HepG2 (cell line): ENCODE data around the gene RPL11. TPM values are rescaled to one million over a fixed set of nuclear protein-coding genes. Genes with fewer than 3 reads are reported as not detected.

Source experiments
- ARNT ChIP-seq: fragments of 450-650 bp; IDR thresholded peaks from 2 replicates; pipeline ENCODE4 v1.6.1; 2017
- CREM ChIP-seq, 2 experiments: sonication (generic) in 1 of 2; formaldehyde crosslinking in 1 of 2; IDR thresholded peaks; 2 replicates each; pipeline versions ENCODE4 v1.4.0 to v1.6.1; 2016 to 2020; ENCODE audit warnings: antibody characterized with exemption in 1 of 2, mild to moderate bottlenecking in 1 of 2, missing genetic modification reagents in 1 of 2
- NFE2 ChIP-seq: sonication (generic); formaldehyde crosslinking; IDR thresholded peaks from 2 replicates; pipeline ENCODE4 v1.4.0; 2020; ENCODE audit warnings: missing genetic modification reagents
- NR3C1 ChIP-seq: sonication (generic); formaldehyde crosslinking; IDR thresholded peaks from 2 replicates; pipeline ENCODE4 v1.4.0; 2020; ENCODE audit warnings: missing genetic modification reagents
- RXRB ChIP-seq: IDR thresholded peaks from 2 replicates; pipeline ENCODE4 v1.6.1; 2016; ENCODE audit warnings: borderline replicate concordance, missing genetic modification reagents, missing compliant biosample characterization
- SAP130 ChIP-seq: IDR thresholded peaks from 2 replicates; pipeline ENCODE4 v1.6.1; 2016; ENCODE audit warnings: low read depth
- ZBTB1 ChIP-seq: sonication (generic); formaldehyde crosslinking; IDR thresholded peaks from 2 replicates; pipeline ENCODE4 v1.4.0; 2020; ENCODE audit warnings: missing genetic modification reagents, borderline replicate concordance
- ZNF350 ChIP-seq: sonication (generic); formaldehyde crosslinking; IDR thresholded peaks from 2 replicates; pipeline ENCODE4 v1.4.0; 2020; ENCODE audit warnings: mild to moderate bottlenecking, low read depth, missing genetic modification reagents, borderline replicate concordance
- ZNF432 ChIP-seq: sonication (generic); formaldehyde crosslinking; IDR thresholded peaks from 2 replicates; pipeline ENCODE4 v1.5.0; 2020; ENCODE audit warnings: missing genetic modification reagents, mild to moderate bottlenecking, borderline replicate concordance
- ZNF446 ChIP-seq: sonication (generic); formaldehyde crosslinking; IDR thresholded peaks from 2 replicates; pipeline ENCODE4 v1.5.0; 2020; ENCODE audit warnings: mild to moderate bottlenecking, missing genetic modification reagents
- ZNF558 ChIP-seq: sonication (generic); formaldehyde crosslinking; IDR thresholded peaks from 2 replicates; pipeline ENCODE4 v1.9.0; 2022; ENCODE audit warnings: mild to moderate bottlenecking, missing genetic modification reagents, borderline replicate concordance
- ZNF678 ChIP-seq: sonication (generic); formaldehyde crosslinking; IDR thresholded peaks from 2 replicates; pipeline ENCODE4 v1.4.0; 2020; ENCODE audit warnings: mild to moderate bottlenecking, missing genetic modification reagents
- ZNF691 ChIP-seq: sonication (generic); formaldehyde crosslinking; IDR thresholded peaks from 2 replicates; pipeline ENCODE4 v1.4.0; 2020; ENCODE audit warnings: missing genetic modification reagents, low read depth, mild to moderate bottlenecking, borderline replicate concordance
- ZNF83 ChIP-seq: sonication (generic); formaldehyde crosslinking; IDR thresholded peaks from 2 replicates; pipeline ENCODE4 v1.4.0; 2020; ENCODE audit warnings: missing genetic modification reagents, mild to moderate bottlenecking, borderline replicate concordance
- ZSCAN22 ChIP-seq: sonication (generic); formaldehyde crosslinking; IDR thresholded peaks from 2 replicates; pipeline ENCODE4 v1.4.0; 2020; ENCODE audit warnings: mild to moderate bottlenecking, missing genetic modification reagents
- polyA plus RNA-seq, 8 experiments: library from polyadenylated mRNA; depleted of rRNA in 3 of 8; stranded (reverse) in 7 of 8; unstranded in 1 of 8; fragments of >200 nt; fragmentation: Illumina TruSeq in 4 of 8; extraction: Trizol in 4 of 8; gene quantifications; 2 replicates each; pipeline versions ENCODE4 v1.2.1 to v1.2.3, GENCODE V29; 2011 to 2016; ENCODE audit warnings: low read depth in 4 of 8, missing spikeins in 1 of 8, mixed read lengths in 1 of 8; ENCODE audit not compliant: insufficient read depth in 1 of 8
- total RNA-seq, 5 experiments: library from RNA; depleted of rRNA; stranded (reverse); fragments of >200 nt; fragmentation: Illumina TruSeq; extraction: Trizol; gene quantifications; 2 replicates each; pipeline ENCODE4 v1.2.3, GENCODE V29; 2016; ENCODE audit warnings: low read depth in 1 of 5
- TF ChIP-seq, protein P1 (sequence below): IDR thresholded peaks from 2 replicates; pipeline ENCODE4 v1.6.1; 2012; ENCODE audit warnings: low read depth, low read length, improper control_type of control experiment
- TF ChIP-seq, protein P2 (sequence below): sonication (generic); formaldehyde crosslinking; IDR thresholded peaks from 2 replicates; pipeline ENCODE4 v1.4.0; 2020; ENCODE audit warnings: missing genetic modification reagents
- TF ChIP-seq, protein P3 (sequence below): sonication (generic); formaldehyde crosslinking; IDR thresholded peaks from 2 replicates; pipeline ENCODE4 v1.4.0; 2020; ENCODE audit warnings: missing genetic modification reagents, mild to moderate bottlenecking, borderline replicate concordance
- TF ChIP-seq, protein P4 (sequence below): sonication (generic); formaldehyde crosslinking; IDR thresholded peaks from 2 replicates; pipeline ENCODE4 v1.5.1; 2020; ENCODE audit warnings: missing genetic modification reagents, mild to moderate bottlenecking, borderline replicate concordance

Gene RPL11
- total and polyA plus RNA-seq, 2 of the 13 experiments (the other 11 are each of a cell fraction or from before 2014, with no cell fraction given) = 1,682 to 2,010 TPM

DNA sequence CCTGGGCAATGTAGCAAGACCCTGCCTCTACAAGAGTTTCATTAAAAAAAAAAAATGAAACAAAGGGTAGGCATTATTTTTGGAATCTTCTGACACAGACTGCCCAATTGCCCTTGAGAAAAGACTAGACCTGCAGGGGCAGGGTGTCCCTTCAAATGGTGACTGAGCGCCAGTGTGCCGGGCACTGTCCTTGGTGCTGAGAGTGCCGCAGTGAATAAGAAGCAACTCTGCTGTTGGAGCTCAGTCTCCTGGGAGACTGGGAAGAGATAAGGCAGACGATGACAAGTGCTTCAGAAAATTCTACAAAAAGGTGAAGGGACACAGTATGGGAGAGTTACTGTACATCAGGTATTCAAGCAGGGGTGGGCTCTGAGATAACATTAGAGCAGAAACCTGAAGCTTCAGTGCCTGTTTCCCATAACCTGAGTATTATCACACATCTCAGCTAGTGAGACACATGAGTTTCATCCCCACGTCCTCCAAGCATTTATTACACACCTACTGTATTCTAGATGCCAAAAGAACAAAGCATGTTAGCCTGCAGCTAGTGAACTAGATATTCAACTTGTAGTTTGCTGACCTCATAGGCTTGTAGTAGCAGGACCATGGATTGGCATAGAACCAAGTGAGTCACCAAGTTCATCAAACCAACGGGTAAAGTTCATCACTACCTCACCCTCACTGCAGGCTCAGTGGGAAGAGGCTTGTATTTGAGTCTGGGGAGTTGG, 18.4 kb upstream of the RPL11 start (continued):
- TF ChIP-seq ZNF558 (CRISPR knock-in tag) (no peak; the same call in 1 of the 2 replicates), ZNF350 (CRISPR knock-in tag) (no peak), ZBTB1 (CRISPR knock-in tag) (no peak), ZNF678 (no peak), CREM (IDR thresholded peaks at IDR 0.05) (no peak), CREM (CRISPR knock-in tag; IDR thresholded peaks at IDR 0.05) (no peak), RXRB (peak; percentile 55; the same call in 1 of the 2 replicates), SAP130 (CRISPR knock-in tag) (peak; percentile 70), ZNF446 (CRISPR knock-in tag) (no peak; the same call in 1 of the 2 replicates), NR3C1 (CRISPR knock-in tag) (no peak), ZNF691 (CRISPR knock-in tag) (no peak), ARNT (no peak), NFE2 (CRISPR knock-in tag) (no peak), ZSCAN22 (CRISPR knock-in tag) (no peak), ZNF83 (CRISPR knock-in tag) (no peak), ZNF432 (CRISPR knock-in tag) (no peak)
- TF ChIP-seq, protein P1, sequence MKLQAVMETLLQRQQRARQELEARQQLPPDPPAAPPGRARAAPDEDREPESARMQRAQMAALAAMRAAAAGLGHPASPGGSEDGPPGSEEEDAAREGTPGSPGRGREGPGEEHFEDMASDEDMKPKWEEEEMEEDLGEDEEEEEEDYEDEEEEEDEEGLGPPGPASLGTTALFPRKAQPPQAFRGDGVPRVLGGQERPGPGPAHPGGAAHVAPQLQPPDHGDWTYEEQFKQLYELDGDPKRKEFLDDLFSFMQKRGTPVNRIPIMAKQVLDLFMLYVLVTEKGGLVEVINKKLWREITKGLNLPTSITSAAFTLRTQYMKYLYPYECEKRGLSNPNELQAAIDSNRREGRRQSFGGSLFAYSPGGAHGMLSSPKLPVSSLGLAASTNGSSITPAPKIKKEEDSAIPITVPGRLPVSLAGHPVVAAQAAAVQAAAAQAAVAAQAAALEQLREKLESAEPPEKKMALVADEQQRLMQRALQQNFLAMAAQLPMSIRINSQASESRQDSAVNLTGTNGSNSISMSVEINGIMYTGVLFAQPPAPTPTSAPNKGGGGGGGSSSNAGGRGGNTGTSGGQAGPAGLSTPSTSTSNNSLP = no peak
- TF ChIP-seq, protein P2, sequence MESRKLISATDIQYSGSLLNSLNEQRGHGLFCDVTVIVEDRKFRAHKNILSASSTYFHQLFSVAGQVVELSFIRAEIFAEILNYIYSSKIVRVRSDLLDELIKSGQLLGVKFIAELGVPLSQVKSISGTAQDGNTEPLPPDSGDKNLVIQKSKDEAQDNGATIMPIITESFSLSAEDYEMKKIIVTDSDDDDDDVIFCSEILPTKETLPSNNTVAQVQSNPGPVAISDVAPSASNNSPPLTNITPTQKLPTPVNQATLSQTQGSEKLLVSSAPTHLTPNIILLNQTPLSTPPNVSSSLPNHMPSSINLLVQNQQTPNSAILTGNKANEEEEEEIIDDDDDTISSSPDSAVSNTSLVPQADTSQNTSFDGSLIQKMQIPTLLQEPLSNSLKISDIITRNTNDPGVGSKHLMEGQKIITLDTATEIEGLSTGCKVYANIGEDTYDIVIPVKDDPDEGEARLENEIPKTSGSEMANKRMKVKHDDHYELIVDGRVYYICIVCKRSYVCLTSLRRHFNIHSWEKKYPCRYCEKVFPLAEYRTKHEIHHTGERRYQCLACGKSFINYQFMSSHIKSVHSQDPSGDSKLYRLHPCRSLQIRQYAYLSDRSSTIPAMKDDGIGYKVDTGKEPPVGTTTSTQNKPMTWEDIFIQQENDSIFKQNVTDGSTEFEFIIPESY = no peak
- TF ChIP-seq, protein P3, sequence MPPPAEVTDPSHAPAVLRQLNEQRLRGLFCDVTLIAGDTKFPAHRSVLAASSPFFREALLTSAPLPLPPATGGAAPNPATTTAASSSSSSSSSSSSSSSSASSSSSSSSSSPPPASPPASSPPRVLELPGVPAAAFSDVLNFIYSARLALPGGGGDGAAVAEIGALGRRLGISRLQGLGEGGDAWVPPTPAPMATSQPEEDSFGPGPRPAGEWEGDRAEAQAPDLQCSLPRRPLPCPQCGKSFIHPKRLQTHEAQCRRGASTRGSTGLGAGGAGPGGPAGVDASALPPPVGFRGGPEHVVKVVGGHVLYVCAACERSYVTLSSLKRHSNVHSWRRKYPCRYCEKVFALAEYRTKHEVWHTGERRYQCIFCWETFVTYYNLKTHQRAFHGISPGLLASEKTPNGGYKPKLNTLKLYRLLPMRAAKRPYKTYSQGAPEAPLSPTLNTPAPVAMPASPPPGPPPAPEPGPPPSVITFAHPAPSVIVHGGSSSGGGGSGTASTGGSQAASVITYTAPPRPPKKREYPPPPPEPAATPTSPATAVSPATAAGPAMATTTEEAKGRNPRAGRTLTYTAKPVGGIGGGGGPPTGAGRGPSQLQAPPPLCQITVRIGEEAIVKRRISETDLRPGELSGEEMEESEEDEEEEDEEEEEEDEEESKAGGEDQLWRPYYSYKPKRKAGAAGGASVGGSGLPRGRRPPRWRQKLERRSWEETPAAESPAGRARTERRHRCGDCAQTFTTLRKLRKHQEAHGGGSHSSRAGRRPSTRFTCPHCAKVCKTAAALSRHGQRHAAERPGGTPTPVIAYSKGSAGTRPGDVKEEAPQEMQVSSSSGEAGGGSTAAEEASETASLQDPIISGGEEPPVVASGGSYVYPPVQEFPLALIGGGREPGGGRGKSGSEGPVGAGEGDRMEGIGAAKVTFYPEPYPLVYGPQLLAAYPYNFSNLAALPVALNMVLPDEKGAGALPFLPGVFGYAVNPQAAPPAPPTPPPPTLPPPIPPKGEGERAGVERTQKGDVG (CRISPR knock-in tag) = no peak
- TF ChIP-seq, protein P4, sequence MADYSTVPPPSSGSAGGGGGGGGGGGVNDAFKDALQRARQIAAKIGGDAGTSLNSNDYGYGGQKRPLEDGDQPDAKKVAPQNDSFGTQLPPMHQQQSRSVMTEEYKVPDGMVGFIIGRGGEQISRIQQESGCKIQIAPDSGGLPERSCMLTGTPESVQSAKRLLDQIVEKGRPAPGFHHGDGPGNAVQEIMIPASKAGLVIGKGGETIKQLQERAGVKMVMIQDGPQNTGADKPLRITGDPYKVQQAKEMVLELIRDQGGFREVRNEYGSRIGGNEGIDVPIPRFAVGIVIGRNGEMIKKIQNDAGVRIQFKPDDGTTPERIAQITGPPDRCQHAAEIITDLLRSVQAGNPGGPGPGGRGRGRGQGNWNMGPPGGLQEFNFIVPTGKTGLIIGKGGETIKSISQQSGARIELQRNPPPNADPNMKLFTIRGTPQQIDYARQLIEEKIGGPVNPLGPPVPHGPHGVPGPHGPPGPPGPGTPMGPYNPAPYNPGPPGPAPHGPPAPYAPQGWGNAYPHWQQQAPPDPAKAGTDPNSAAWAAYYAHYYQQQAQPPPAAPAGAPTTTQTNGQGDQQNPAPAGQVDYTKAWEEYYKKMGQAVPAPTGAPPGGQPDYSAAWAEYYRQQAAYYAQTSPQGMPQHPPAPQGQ (CRISPR knock-in tag) = no peak
